NK-92 treated with Interleukin-12 subunit alpha and Interleukin-12 subunit beta, amount 100 ng/mL, for 24 hours (cell line): ENCODE measurements around the gene CSH2.
A peak's percentile ranks its signal among the peaks of the same experiment; 100 is the strongest.
"Not testable (repeated sequence)": the region's sequence is repeated elsewhere in the genome, so short reads cannot be mapped to it uniquely, and the experiment has no call there.

ENCODE experiments used
- DNase-seq: peaks from one replicate; lab custom pipeline; 2025; lab: John Stamatoyannopoulos, UW

The CSH2 gene

DNA sequence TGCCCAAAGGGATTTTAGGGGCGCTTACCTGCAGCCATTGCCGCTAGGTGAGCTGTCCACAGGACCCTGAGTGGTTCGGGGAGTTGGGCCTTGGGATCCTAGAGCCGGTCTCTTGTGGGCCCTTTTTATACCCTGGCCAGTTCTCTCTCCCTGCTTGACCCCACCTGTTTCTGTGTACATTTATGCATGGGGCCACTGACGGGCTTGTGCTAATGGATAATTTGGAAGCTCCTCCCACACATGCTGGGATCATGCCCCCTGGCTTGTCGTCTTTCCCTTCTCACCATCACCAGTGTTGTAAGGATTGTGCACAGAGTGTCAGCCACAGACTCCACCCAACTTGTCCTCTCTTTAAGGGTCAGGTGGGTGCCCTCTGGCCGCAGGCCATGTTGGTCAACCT lies at the start of gene CSH2:
Gene CSH2 (minus strand): TSS at position 101 of the 400 bp plus-strand sequence. CDS start 63 bp downstream, at position 38.
- DNase-seq: not testable (repeated sequence)

DNA sequence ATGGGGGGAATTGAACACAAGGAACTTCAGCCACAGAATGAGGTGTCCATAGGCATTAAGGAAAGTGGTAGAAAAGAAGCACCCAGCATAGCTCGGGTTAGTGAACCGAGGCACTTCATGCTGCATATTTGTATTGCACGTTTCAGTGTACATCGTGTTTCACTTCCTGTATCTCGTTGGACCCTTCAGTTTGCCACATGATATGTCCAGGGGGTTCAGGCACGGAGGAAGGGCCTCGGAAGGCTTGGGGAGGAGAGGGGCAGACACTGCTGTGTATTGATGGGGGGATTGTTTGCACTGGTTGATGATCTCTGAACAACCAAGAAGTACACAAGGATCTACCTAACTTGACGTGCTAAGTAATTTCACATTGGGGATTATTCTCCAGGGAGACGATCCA lies 48.9 kb upstream of the CSH2 start:
- DNase-seq: not testable (repeated sequence)

DNA sequence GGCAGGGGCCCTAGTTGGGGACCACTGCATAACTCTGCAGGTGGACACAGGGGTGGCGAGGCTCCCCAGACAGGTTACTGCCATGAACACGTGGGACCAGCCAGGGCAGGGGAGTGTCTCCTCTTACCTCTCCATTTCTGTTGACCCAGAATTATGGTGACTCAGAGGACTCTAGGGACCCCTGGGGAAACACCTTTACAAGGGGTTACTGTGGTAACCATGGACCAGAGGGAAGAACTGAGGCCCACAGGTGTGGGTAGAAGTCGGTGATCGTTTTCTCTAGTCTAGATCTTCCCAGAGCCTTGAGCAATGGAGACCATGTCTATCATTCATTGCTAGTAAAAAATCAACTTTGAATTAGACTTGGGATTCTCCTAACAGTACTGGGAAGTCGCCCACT lies 47.3 kb upstream of the CSH2 start:
- not testable (repeated sequence) for DNase-seq

DNA sequence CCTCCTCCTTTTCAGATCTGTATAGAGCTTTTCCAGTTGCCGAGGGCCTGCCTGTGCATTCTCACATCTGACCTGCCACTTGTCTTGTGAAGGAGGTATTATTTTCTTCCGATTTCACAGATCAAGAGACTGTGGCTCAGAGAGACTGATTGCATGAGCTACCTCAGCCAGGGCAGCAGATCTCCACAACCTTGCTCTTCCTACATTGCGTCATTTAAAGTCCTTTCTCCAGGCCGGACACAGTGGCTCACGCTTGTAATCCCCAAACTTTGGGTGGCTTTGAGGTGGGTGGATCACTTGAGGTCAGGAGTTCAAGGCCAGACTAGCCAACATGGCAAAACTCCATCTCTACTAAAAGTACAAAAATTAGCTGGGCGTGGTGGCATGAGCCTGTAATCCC lies 46.6 kb upstream of the CSH2 start:
- not testable (repeated sequence) for DNase-seq

DNA sequence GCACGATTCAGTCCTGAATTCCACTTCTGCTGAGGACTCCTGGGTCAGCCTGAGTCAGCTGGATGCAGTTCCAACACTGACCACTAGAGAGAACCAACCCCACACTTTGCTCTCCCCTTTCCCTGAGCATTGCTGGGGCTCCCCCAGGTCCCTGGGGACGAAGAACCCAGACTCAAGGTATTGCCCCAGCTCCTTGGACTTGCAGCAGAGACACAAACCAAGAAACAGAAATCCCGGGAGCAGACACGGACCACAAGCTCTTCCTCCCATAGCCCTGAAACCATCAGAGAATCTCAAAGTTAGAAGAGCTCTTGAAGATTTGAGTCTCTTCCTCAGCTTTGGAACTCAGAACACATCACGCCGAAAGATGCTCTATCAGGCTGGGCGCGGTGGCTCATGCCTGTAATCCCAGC lies 45.8 kb upstream of the CSH2 start:
- peak; percentile 22 for DNase-seq

DNA sequence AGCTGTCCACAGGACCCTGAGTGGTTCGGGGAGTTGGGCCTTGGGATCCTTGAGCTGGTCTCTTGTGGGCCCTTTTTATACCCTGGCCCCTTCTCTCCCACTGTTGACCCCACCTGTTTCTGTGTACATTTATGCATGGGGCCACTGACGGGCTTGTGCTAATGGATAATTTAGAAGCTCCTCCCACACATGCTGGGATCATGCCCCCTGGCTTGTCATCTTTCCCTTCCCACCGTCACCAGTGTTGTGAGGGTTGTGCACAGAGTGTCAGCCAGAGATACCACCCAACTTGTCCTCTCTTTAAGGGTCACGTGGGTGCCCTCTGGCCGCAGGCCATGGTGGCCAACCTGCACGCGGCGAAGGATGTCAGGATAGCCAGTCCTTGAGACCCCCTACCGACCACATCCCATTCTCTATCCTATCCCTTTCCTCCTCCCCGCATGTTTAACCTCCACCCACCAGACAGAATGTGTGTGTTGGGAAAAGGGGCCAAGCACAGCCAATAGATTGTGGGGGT lies 45.4 kb upstream of the CSH2 start, which contains the start of gene GH1:
Gene GH1 (minus strand): TSS at position 51 of the 517 bp plus-strand sequence. CDS start 63 bp downstream, outside the sequence.
- not testable (repeated sequence) for DNase-seq

DNA sequence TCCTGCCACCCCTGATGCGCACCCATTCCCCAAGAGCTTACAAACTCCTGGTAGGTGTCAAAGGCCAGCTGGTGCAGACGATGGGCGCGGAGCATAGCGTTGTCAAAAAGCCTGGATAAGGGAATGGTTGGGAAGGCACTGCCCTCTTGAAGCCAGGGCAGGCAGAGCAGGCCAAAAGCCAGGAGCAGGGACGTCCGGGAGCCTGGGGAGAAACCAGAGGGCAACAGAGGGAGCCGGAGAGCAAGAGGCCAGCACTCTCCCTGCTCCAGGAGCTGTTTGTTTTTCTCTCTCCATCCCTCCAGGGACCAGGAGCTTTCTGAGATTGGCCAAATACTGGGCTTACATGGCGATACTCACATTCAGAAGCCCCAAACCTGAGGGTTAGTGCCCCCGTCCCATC lies 44.8 kb upstream of the CSH2 start:
- no peak for DNase-seq

DNA sequence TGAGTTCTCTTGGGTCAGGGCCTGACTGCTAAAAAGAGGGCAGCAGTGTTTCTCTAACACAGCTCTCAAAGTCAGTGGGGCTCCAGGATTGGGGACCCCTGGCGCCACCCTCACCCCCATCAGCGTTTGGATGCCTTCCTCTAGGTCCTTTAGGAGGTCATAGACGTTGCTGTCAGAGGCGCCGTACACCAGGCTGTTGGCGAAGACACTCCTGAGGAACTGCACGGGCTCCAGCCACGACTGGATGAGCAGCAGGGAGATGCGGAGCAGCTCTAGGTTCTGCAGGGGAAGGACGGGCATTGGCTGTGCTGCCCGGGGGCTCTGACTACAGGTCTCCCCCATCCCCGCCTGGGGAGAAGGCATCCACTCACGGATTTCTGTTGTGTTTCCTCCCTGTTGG lies 44.2 kb upstream of the CSH2 start:
- no peak for DNase-seq

DNA sequence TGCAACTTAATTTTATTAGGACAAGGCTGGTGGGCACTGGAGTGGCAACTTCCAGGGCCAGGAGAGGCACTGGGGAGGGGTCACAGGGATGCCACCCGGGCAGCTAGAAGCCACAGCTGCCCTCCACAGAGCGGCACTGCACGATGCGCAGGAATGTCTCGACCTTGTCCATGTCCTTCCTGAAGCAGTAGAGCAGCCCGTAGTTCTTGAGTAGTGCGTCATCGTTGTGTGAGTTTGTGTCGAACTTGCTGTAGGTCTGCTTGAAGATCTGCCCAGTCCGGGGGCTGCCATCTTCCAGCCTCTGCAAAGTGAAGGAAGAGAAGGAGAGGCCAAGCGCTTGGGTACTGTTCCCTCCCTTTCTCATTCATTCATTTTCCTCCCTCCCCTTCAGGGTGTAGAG lies 43.7 kb upstream of the CSH2 start:
- DNase-seq: not testable (repeated sequence)

DNA sequence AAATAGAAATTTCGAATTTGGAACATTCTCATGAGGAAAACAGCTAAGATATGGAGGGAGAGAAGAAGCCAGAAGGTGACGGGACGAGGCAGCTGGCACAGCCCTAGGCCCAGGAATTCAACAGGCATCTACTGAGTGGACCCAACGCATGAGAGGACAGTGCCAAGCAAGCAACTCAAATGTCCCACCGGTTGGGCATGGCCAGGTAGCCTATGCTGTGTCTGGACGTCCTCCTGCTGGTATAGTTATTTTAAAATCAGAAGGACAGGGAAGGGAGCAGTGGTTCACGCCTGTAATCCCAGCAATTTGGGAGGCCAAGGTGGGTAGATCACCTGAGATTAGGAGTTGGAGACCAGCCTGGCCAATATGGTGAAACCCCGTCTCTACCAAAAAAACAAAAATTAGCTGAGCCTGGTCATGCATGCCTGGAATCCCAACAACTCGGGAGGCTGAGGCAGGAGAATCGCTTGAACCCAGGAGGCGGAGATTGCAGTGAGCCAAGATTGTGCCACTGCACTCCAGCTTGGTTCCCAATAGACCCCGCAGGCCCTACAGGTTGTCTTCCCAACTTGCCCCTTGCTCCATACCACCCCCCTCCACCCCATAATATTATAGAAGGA lies 43.2 kb upstream of the CSH2 start:
- DNase-seq: no peak

DNA sequence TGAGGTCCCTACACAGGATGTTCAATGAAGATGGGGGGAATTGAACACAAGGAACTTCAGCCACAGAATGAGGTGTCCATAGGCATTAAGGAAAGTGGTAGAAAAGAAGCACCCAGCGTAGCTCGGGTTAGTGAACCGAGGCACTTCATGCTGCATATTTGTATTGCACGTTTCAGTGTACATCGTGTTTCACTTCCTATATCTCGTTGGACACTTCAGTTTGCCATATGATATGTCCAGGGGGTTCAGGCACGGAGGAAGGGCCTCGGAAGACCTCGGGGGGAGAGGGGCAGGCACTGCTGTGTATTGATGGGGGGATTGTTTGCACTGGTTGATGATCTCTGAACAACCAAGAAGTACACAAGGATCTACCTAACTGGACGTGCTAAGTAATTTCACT lies 42.3 kb upstream of the CSH2 start:
- not testable (repeated sequence) for DNase-seq

DNA sequence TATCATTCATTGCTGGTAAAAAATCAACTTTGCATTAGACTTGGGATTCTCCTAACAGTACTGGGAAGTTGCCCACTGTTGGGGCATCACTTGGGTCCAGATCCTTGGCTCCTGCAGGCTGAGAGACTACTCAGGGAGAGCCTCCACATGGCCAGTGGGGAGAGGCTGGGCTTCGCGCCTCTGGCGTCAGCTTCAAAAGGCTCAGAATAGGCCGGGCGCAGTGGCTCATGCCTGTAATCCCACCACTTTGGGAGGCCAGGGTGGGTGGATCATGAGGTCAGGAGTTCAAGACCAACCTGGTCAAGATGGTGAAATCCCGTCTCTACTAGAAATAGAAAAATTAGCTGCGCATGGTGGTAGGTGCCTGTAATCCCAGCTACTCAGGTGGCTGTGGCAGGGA lies 41.0 kb upstream of the CSH2 start:
- DNase-seq: no peak

DNA sequence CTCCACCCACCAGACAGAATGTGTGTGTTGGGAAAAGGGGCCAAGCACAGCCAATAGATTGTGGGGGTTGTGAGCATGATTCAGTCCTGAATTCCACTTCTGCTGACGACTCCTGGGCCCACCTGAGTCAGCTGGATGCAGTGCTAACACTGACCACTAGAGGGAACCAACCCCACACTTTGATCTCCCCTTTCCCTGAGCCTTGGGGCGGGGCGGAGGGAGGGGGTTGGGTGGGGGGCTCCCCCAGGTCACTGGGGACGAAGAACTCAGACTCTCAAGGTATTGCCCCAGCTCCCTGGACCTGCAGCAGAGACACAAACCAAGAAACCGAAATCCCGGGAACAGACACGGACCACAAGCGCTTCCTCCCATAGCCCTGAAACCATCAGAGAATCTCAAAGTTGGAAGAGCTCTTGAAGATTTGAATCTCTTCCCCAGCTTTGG lies 38.2 kb upstream of the CSH2 start:
- DNase-seq: no peak

DNA sequence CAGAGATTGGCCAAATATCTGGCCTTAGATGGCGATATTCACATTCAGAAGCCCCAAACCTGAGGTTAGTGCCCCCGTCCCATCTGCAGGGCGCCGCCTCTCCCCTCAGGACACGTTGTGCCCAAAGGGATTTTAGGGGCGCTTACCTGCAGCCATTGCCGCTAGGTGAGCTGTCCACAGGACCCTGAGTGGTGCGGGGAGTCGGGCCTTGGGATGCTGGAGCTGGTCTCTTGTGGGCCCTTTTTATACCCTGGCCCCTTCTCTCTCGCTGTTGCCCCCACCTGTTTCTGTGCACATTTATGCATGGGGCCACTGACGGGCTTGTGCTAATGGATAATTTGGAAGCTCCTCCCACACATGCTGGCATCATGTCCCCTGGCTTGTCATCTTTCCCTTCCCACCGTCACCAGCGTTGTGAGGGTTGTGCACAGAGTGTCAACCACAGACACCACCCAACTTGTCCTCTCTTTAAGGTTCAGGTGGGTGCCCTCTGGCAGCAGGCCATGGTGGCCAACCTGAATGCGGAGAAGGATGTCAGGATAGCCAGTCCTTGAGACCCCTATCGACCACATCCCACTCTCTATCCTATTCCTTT lies 37.7 kb upstream of the CSH2 start, which contains the start of gene CSHL1:
Gene CSHL1 (minus strand): TSS at position 218 of the 595 bp plus-strand sequence. CDS start 62 bp downstream, at position 156.
- no peak for DNase-seq

DNA sequence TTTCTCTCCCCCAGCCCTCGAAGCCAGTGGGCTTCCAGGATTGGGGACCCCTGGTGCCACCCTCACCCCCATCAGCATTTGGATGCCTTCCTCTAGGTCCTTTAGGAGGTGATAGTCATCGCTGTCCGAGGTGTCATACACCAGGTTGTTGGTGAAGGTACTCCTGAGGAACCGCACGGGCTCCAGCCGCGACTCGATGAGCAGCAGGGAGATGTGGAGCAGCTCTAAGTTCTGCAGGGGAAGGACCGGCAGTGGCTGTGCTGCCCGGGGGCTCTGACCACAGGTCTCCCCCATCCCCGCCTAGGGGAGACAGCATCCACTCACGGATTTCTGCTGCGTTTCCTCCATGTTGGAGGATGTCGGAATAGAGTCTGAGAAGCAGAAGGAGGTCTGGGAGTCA lies 36.6 kb upstream of the CSH2 start:
- no peak for DNase-seq

DNA sequence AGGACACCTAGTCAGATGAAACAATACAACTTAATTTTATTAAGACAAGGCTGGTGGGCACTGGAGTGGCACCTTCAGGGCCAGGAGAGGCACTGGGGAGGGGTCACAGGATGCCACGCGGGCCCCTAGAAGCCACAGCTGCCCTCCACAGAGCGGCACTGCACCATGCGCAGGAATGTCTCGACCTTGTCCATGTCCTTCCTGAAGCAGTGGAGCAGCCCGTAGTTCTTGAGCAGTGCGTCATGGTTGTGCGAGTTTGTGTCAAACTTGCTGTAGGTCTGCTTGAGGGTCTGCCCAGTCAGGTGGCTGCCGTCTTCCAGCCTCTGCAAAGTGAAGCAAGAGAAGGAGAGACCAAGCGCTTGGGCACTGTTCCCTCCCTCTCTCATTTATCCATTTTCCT lies 36.1 kb upstream of the CSH2 start:
- not testable (repeated sequence) for DNase-seq

DNA sequence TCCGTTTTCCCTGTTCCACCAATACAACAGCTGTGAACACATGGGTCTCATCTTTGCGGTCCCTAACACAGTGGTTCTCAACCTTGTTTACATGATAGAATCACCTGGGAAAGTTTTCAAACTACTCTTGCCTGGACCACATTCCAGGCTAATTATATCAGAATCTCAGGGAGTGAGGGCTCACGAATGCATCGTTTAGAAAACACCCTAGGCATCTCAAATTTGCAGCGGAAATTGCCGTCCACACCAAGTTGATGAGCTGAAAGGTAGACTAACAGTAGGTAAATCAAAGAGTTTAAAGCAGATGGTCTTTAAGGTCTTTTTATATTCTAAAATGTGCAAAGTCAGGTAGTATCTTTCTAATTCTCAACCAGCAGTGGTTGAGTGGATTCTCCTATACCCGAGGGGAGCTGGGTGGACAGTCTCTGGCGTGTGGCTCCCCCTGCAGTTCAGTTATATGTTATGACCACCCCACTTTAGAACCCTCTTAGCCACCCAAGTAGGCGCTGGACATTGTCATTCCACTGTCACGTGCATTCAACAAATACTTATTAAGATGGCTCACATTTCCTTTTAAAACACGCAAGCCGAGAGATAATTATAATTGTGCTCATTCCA lies 33.8 kb upstream of the CSH2 start:
- DNase-seq: not testable (repeated sequence)

DNA sequence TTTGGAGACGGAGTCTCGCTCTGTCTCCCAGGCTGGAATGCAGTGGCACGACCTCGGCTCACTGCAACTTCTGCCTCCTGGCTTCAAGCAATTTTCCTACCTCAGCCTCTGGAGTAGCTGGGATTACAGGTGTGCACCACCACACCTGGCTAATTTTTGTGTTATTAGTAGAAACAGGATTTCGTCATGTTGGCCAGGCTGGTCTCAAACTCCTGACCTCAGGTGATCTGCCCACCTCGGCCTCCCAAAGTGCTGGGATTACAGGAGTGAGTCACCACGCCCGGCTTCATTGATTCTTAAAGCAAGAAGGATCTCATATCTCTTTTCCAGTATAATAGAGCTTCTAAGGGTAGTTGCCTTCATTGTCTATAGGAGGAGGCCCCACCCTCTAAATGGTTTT lies 31.3 kb upstream of the CSH2 start:
- DNase-seq: not testable (repeated sequence)

DNA sequence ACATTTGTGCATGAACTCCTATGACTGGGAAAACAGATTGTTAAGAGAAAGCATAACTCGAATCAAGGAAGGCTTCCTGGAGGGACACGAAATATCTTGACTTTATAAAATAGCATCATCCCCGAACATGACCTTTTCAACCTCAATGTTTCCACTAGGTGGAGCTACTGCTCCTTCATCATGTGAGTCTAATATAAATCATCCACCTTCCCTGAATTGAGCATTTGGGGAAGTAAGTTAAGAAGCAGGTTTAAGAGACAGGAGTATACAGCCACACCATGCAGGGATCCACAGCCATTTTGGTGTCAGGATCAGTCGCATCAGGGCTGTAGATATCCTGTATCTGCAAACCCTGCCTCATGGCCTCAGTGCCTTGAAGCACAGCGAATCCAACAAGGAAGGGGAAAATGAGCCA lies 30.3 kb upstream of the CSH2 start:
- DNase-seq: not testable (repeated sequence)

DNA sequence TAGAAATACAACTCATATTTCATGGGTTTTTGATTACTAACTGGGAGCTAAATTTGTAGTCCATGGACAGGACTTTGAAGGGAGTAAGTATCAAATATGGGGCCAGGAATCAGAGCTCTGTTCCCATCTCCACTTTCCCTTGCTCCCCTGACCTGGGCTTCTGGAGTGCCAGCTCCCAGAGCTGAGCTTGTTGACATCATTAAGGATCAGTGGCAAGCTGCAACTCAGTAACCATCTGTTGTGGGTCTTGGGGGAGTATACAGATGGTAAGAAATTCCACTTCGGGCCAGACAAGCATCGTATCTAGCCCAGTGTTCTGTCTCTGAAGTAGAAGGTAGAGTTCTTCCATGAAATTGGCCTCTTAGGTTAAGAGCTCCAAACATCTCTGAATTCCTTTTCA lies 28.5 kb upstream of the CSH2 start:
- DNase-seq: not testable (repeated sequence)

DNA sequence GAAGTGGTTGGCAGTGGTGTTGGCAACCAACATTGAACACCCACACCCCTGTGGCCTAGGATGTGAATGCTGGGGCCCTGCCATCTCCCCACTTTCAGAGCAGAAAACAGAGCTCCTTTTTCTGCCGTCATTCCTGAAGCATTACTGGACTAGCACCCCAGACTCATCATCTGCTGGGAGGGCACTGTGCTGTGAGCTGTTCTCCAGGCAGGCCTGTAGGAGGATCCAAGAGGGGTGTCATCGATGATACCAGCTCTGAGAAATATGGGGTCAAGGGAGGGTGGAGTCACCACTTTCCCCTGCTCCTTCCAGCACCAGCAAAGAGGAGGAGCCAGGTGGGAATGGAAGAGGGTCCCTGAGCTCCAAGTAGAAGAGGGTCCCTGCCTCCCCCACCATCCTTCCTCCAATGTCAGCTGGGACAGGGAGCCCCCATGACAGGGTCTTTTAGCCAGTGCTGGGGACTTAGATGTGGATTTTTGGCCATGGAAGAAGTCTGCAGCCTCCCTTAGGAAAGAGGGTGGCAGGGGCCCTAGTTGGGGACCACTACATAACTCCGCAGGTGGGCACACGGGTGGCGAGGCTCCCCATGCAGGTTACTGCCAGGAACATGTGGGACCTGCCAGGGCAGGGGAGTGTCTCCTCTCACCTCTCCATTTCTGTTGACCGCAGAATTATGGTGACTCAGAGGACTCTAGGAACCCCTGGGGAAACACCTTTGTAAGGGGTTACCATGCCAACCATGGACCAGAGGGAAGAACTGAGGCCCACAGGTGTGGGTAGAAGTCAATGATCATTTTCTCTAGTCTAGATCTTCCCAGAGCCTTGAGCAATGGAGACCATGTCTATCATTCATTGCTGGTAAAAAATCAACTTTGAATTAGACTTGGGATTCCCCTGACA lies 25.7 kb upstream of the CSH2 start:
- DNase-seq: peak; percentile 25
